ENCODE data around the gene HOXA4.

GRCh38 chr7:27143950-27144780 lies 13.6 kb upstream of the HOXA4 start:
- TF ChIP-seq CTCF (IDR thresholded peaks at IDR 0.05; ENCODE audit: poor library complexity) (no peak), EZH2 (IDR thresholded peaks at IDR 0.05; ENCODE audit: borderline replicate concordance) (no peak)
